HepG2 (cell line): ENCODE measurements around the gene FAM20C. TPM values are rescaled to one million over a fixed set of nuclear protein-coding genes. Genes with fewer than 3 reads are reported as not detected.

Source experiments
- ATRX ChIP-seq: sonication (generic); formaldehyde crosslinking; IDR thresholded peaks from 2 replicates; pipeline ENCODE4 v1.4.0; 2020; ENCODE audit warnings: missing genetic modification reagents, borderline replicate concordance
- CCAR2 ChIP-seq: fragments of 200-400 bp; formaldehyde crosslinking; optimal IDR thresholded peaks from 2 replicates; pipeline ENCODE3; 2018; ENCODE audit warnings: low read depth, mild to moderate bottlenecking, low read length, moderate library complexity
- CENPBD1 ChIP-seq: sonication (generic); formaldehyde crosslinking; IDR thresholded peaks from 2 replicates; pipeline ENCODE4 v1.8.0; 2022; ENCODE audit warnings: missing genetic modification reagents, low read depth, mild to moderate bottlenecking, borderline replicate concordance
- DMAP1 ChIP-seq: IDR thresholded peaks from 2 replicates; pipeline ENCODE4 v1.6.1; 2016
- E2F5 ChIP-seq: sonication (generic); formaldehyde crosslinking; conservative IDR thresholded peaks from 2 replicates; pipeline ENCODE4 v1.4.0; 2020; ENCODE audit warnings: missing genetic modification reagents
- NFKB2 ChIP-seq: sonication (generic); formaldehyde crosslinking; IDR thresholded peaks from 2 replicates; pipeline ENCODE4 v1.4.0; 2020; ENCODE audit warnings: missing genetic modification reagents, borderline replicate concordance
- PCBP2 ChIP-seq: fragments of 200-400 bp; formaldehyde crosslinking; optimal IDR thresholded peaks from 2 replicates; pipeline ENCODE3; 2018; ENCODE audit warnings: low read length, low read depth; ENCODE audit not compliant: poor library complexity, severe bottlenecking
- POLR2A ChIP-seq, 2 experiments: IDR thresholded peaks; 2 replicates each; pipeline ENCODE4 v1.6.1; 2011; ENCODE audit warnings: low read depth in 2 of 2, low read length in 2 of 2, mild to moderate bottlenecking in 1 of 2, moderate library complexity in 1 of 2; ENCODE audit not compliant: insufficient read depth in 1 of 2
- REPIN1 ChIP-seq: sonication (generic); formaldehyde crosslinking; IDR thresholded peaks from 2 replicates; pipeline ENCODE4 v1.8.0; 2022; ENCODE audit warnings: missing genetic modification reagents, low read depth, mild to moderate bottlenecking, borderline replicate concordance
- TCF12 ChIP-seq, 2 experiments: fragments of 450-650 bp in 1 of 2; sonication (generic) in 1 of 2; formaldehyde crosslinking in 1 of 2; IDR thresholded peaks; 2 replicates each; pipeline versions ENCODE4 v1.6.1 to v1.8.0; 2017 to 2022; ENCODE audit warnings: antibody characterized with exemption in 1 of 2, mild to moderate bottlenecking in 1 of 2, missing genetic modification reagents in 1 of 2, moderate library complexity in 1 of 2
- THAP9 ChIP-seq: sonication (generic); formaldehyde crosslinking; IDR thresholded peaks from 2 replicates; pipeline ENCODE4; 2020; ENCODE audit warnings: missing genetic modification reagents, mild to moderate bottlenecking, borderline replicate concordance
- ZBTB8A ChIP-seq: sonication (generic); formaldehyde crosslinking; IDR thresholded peaks from 2 replicates; pipeline ENCODE4 v1.4.0; 2020; ENCODE audit warnings: mild to moderate bottlenecking, low read depth, missing genetic modification reagents, borderline replicate concordance
- ZEB1 ChIP-seq: IDR thresholded peaks from 2 replicates; pipeline ENCODE4 v1.6.1; 2012; ENCODE audit warnings: mild to moderate bottlenecking, low read depth, inconsistent platforms; ENCODE audit not compliant: insufficient replicate concordance
- ZNF276 ChIP-seq: sonication (generic); formaldehyde crosslinking; IDR thresholded peaks from 2 replicates; pipeline ENCODE4 v1.4.0; 2020; ENCODE audit warnings: mild to moderate bottlenecking, low read depth, missing genetic modification reagents
- ZNF335 ChIP-seq: sonication (generic); formaldehyde crosslinking; IDR thresholded peaks from 2 replicates; pipeline ENCODE4 v1.4.0; 2020; ENCODE audit warnings: missing genetic modification reagents
- ZNF713 ChIP-seq: sonication (generic); formaldehyde crosslinking; IDR thresholded peaks from 2 replicates; pipeline ENCODE4 v1.4.0; 2020; ENCODE audit warnings: mild to moderate bottlenecking, missing genetic modification reagents
- ZNF790 ChIP-seq: sonication (generic); formaldehyde crosslinking; IDR thresholded peaks from 2 replicates; pipeline ENCODE4 v1.8.0; 2022; ENCODE audit warnings: missing genetic modification reagents, mild to moderate bottlenecking, borderline replicate concordance
- ZNF878 ChIP-seq: sonication (generic); formaldehyde crosslinking; IDR thresholded peaks from 2 replicates; pipeline ENCODE4 v1.8.1; 2023; ENCODE audit warnings: mild to moderate bottlenecking, missing genetic modification reagents, moderate library complexity
- polyA plus RNA-seq, 8 experiments: library from polyadenylated mRNA; depleted of rRNA in 3 of 8; stranded (reverse) in 7 of 8; unstranded in 1 of 8; fragments of >200 nt; fragmentation: Illumina TruSeq in 4 of 8; extraction: Trizol in 4 of 8; gene quantifications; 2 replicates each; pipeline versions ENCODE4 v1.2.1 to v1.2.3, GENCODE V29; 2011 to 2016; ENCODE audit warnings: low read depth in 4 of 8, missing spikeins in 1 of 8, mixed read lengths in 1 of 8; ENCODE audit not compliant: insufficient read depth in 1 of 8
- total RNA-seq, 5 experiments: library from RNA; depleted of rRNA; stranded (reverse); fragments of >200 nt; fragmentation: Illumina TruSeq; extraction: Trizol; gene quantifications; 2 replicates each; pipeline ENCODE4 v1.2.3, GENCODE V29; 2016; ENCODE audit warnings: low read depth in 1 of 5
- TF ChIP-seq, protein P1 (sequence below): sonication (generic); formaldehyde crosslinking; IDR thresholded peaks from 2 replicates; pipeline ENCODE4 v1.8.0; 2022; ENCODE audit warnings: missing genetic modification reagents, mild to moderate bottlenecking, moderate library complexity, borderline replicate concordance
- TF ChIP-seq, protein P2 (sequence below): sonication (generic); formaldehyde crosslinking; IDR thresholded peaks from 2 replicates; pipeline ENCODE4 v1.4.0; 2020; ENCODE audit warnings: mild to moderate bottlenecking, missing genetic modification reagents

FAM20C gene
- total and polyA plus RNA-seq, 2 of the 13 experiments (the other 11 are each of a cell fraction or from before 2014, with no cell fraction given) = 11.9 to 19.9 TPM

DNA sequence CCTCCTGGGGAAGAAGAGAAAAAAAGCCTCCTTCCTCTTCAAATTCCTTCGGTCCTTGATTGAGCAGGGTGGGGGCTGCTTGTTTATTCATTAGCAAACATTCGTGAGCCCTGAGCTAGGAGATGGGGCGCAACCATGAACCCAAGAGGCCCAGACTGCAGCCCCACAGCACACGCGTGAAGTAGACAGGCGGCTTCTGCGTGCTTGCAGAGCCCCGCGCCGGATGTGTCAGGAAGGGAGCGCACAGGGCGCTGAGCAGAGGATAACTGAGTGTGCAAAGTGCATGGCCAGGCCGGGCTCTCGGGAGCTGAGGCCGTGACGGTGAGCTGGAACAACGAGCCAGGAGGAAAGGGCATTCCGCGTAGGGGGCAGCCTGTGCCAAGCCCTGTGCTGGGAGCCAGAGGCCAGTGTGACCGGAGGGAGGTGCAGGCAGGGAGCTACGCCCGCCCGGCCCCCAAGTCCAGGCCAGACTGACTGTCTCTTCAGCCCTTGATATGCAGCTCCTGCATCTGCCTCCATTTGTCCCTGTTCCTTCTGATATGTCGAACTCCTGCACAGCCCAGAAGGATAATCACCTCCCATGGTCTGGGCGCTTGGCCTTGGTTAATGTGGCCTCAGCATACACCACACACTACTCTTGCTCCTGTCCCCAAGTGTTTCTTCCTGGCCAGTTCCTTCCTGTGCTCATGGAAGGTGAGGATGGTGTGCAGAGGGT is 102.2 kb downstream of the FAM20C start (continued):
- TF ChIP-seq, protein P1, sequence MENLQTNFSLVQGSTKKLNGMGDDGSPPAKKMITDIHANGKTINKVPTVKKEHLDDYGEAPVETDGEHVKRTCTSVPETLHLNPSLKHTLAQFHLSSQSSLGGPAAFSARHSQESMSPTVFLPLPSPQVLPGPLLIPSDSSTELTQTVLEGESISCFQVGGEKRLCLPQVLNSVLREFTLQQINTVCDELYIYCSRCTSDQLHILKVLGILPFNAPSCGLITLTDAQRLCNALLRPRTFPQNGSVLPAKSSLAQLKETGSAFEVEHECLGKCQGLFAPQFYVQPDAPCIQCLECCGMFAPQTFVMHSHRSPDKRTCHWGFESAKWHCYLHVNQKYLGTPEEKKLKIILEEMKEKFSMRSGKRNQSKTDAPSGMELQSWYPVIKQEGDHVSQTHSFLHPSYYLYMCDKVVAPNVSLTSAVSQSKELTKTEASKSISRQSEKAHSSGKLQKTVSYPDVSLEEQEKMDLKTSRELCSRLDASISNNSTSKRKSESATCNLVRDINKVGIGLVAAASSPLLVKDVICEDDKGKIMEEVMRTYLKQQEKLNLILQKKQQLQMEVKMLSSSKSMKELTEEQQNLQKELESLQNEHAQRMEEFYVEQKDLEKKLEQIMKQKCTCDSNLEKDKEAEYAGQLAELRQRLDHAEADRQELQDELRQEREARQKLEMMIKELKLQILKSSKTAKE (CRISPR knock-in tag) = no peak
- no peak; the same call in 1 of the 2 replicates for TF ChIP-seq NFKB2 (CRISPR knock-in tag)
- no peak for TF ChIP-seq TCF12 (IDR thresholded peaks at IDR 0.05)
- TF ChIP-seq TCF12 (CRISPR knock-in tag; IDR thresholded peaks at IDR 0.05) = 0 out of 2 replicates have a peak, but pooled peaks have one; percentile 33
- no peak for TF ChIP-seq CCAR2
- TF ChIP-seq E2F5 (CRISPR knock-in tag) = no peak
- no peak for TF ChIP-seq ZBTB8A (CRISPR knock-in tag)
- TF ChIP-seq DMAP1 = no peak
- TF ChIP-seq, protein P2, sequence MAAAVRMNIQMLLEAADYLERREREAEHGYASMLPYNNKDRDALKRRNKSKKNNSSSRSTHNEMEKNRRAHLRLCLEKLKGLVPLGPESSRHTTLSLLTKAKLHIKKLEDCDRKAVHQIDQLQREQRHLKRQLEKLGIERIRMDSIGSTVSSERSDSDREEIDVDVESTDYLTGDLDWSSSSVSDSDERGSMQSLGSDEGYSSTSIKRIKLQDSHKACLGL (CRISPR knock-in tag) = 0 out of 2 replicates have a peak, but pooled peaks have one; percentile 43
- TF ChIP-seq ZNF790 (CRISPR knock-in tag) = no peak; the same call in 1 of the 2 replicates
- no peak for TF ChIP-seq PCBP2
- TF ChIP-seq ZNF713 = no peak
- TF ChIP-seq ZEB1 = no peak
- TF ChIP-seq THAP9 (CRISPR knock-in tag) = no peak
- 0 out of 2 replicates have a peak, but pooled peaks have one; percentile 24 for TF ChIP-seq REPIN1 (CRISPR knock-in tag)
- TF ChIP-seq ZNF276 = no peak
- TF ChIP-seq ZNF878 (CRISPR knock-in tag) = no peak
- TF ChIP-seq CENPBD1 (CRISPR knock-in tag) = no peak
- TF ChIP-seq ZNF335 (CRISPR knock-in tag) = no peak
- TF ChIP-seq POLR2A (IDR thresholded peaks at IDR 0.05; ENCODE audit: insufficient read depth in 1 of 2, low read depth in 2 of 2, low read length in 2 of 2) = no peak
- no peak for TF ChIP-seq ATRX (CRISPR knock-in tag)
